Endothelial cell (in vitro differentiated cells): ENCODE measurements around the gene VCX3B. TPM values are rescaled to one million over a fixed set of nuclear protein-coding genes. Genes with fewer than 3 reads are reported as not detected.
"Not testable (repeated sequence)": the region's sequence is repeated elsewhere in the genome, so short reads cannot be mapped to it uniquely, and the experiment has no call there.

Source experiments
- DNase-seq: peaks from one replicate; pipeline ENCODE4 v3.0.0; 2021; ENCODE audit warnings: low spot score
- H3K27ac Mint-ChIP-seq: one replicate; pipeline ENCODE4 v1.8.0; 2021; ENCODE audit warnings: mixed read lengths, inconsistent platforms; ENCODE audit not compliant: unreplicated experiment
- H3K27me3 Mint-ChIP-seq: one replicate; pipeline ENCODE4 v1.8.0; 2021; ENCODE audit warnings: mild to moderate bottlenecking, moderate library complexity, mixed read lengths, inconsistent platforms; ENCODE audit not compliant: unreplicated experiment
- H3K36me3 Mint-ChIP-seq: one replicate; pipeline ENCODE4 v1.8.0; 2021; ENCODE audit warnings: mild to moderate bottlenecking, low read depth, mixed read lengths, inconsistent platforms; ENCODE audit not compliant: unreplicated experiment
- H3K4me1 Mint-ChIP-seq: one replicate; pipeline ENCODE4 v1.8.0; 2021; ENCODE audit warnings: mild to moderate bottlenecking, mixed read lengths, inconsistent platforms; ENCODE audit not compliant: unreplicated experiment
- H3K4me3 Mint-ChIP-seq: one replicate; pipeline ENCODE4 v1.8.0; 2021; ENCODE audit warnings: mild to moderate bottlenecking, mixed read lengths, inconsistent platforms; ENCODE audit not compliant: unreplicated experiment
- H3K9me3 Mint-ChIP-seq: one replicate; pipeline ENCODE4 v1.8.0; 2021; ENCODE audit warnings: mixed read lengths, inconsistent platforms; ENCODE audit not compliant: unreplicated experiment
- CTCF ChIP-seq: fragments of 200-600 bp; sonication (generic); IDR thresholded peaks from one replicate; pipeline ENCODE4 v1.5.0; 2021; ENCODE audit warnings: antibody characterized with exemption; ENCODE audit not compliant: unreplicated experiment
- total RNA-seq: library from RNA; stranded (reverse); fragmentation: NEBNext Ultra II Directional; extraction: Animal tissue kit (Norgen Biotek cat#: 25700); gene quantifications from one replicate; pipeline ENCODE4 v1.2.1, GENCODE V29; 2021; ENCODE audit not compliant: unreplicated experiment

Gene VCX3B
- total RNA-seq, 1 donor from 2014 or later = 0.23 TPM

- no peak for DNase-seq
- H3K4me1 Mint-ChIP-seq = no peaks in the 10 kb centered on the region
- H3K36me3 Mint-ChIP-seq = no peaks in the 10 kb centered on the region
- no peak overlapping the region for H3K27ac Mint-ChIP-seq
- TF ChIP-seq CTCF = no peak
- H3K9me3 Mint-ChIP-seq = no peaks in the 10 kb centered on the region
- no peak overlapping the region for H3K4me3 Mint-ChIP-seq
- H3K27me3 Mint-ChIP-seq = no peaks in the 10 kb centered on the region
These were observed 32.2 kb upstream of the VCX3B start for GRCh38 chrX:8432396-8432795.

GRCh38 chrX:8433109-8434062 is 31.2 kb upstream of the VCX3B start:
- Mint-ChIP-seq H3K9me3 (no peaks in the 10 kb centered on the region), H3K4me3 (no peak overlapping the region), H3K27ac (no peak overlapping the region), H3K4me1 (no peaks in the 10 kb centered on the region), H3K27me3 (no peaks in the 10 kb centered on the region), H3K36me3 (no peaks in the 10 kb centered on the region)
- no peak for DNase-seq
- TF ChIP-seq CTCF = no peak

DNA sequence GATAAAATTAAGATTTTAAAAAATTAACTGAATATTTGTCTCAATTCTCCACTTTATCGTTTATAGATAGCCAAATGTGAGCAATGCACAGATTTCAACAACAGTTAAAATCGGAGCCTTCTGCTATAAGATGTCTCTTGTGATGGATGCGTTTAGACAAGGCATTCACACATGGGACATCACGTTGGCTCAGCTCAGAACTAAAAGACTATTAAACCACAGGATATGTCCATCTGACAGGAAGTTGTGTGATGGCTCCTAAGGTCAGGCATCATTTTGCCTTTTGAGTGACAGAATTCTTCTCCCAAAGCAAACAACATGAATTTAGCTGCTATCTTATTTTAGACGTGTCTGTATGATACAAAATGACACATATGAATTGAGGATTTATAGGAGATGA is 17.3 kb upstream of the VCX3B start:
- H3K36me3 Mint-ChIP-seq = peaks cover 3% of the 10 kb centered on the region
- no peak for DNase-seq
- no peaks in the 10 kb centered on the region for H3K9me3 Mint-ChIP-seq
- H3K27ac Mint-ChIP-seq = no peak overlapping the region
- H3K27me3 Mint-ChIP-seq = peaks cover 2% of the 10 kb centered on the region
- no peak overlapping the region for H3K4me3 Mint-ChIP-seq
- H3K4me1 Mint-ChIP-seq = no peaks in the 10 kb centered on the region
- TF ChIP-seq CTCF = no peak

DNA sequence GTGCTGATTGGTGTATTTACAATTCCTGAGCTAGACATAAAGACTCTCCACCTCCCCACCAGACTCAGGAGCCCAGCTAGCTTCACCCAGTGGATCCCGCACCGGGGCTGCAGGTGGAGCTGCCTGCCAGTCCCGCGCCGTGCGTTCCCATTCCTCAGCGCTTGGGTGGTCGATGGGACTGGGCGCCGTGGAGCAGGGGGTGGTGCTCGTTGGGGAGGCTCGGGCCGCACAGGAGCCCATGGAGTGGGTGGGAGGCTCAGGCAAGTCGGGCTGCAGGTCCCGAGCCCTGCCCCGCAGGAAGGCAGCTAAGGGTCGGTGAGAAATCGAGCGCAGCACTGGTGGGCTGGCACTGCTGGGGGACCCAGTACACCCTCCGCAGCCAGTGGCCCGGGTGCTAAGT is 12.3 kb upstream of the VCX3B start:
- H3K4me3 Mint-ChIP-seq, H3K36me3 Mint-ChIP-seq, H3K9me3 Mint-ChIP-seq, DNase-seq, H3K4me1 Mint-ChIP-seq, H3K27me3 Mint-ChIP-seq, H3K27ac Mint-ChIP-seq: not testable (repeated sequence)

DNA sequence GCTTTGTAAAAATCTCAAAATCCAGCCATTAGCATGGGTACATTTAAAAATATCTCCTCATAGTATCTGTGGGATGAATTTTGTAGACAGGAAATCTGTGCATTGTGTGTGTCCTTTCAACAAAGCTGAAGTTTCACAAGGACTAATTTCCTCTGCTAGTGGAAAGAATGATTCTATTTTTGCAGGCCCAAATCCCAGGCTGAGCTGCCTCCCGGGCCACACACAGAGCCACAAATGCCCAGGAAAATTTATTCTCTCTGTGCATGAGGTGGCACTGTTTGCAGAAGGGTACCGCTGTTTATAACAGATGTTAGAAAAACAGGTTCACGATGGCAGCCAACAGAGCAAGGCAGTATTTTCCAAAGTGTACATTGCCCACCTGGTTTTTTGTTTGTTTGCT is 11.0 kb upstream of the VCX3B start:
- H3K36me3 Mint-ChIP-seq = peaks cover 3% of the 10 kb centered on the region
- no peak overlapping the region for H3K27ac Mint-ChIP-seq
- DNase-seq = no peak
- H3K4me3 Mint-ChIP-seq = no peak overlapping the region
- peaks cover 2% of the 10 kb centered on the region for H3K27me3 Mint-ChIP-seq
- no peaks in the 10 kb centered on the region for H3K9me3 Mint-ChIP-seq
- no peaks in the 10 kb centered on the region for H3K4me1 Mint-ChIP-seq
- no peak for TF ChIP-seq CTCF
